Testis (tissue), 3 donors: ENCODE measurements around the gene C1D. TPM values are rescaled to one million over a fixed set of nuclear protein-coding genes. Genes with fewer than 3 reads are reported as not detected.
A peak's percentile ranks its signal among the peaks of the same experiment; 100 is the strongest.

ENCODE experiments used
- DNase-seq: peaks from one replicate; pipeline ENCODE4 v3.0.0-alpha.2; 2019
- H3K27ac ChIP-seq, 2 donors: fragments of 200-600 bp; sonication (generic); one replicate each; pipeline ENCODE4 v1.5.1; 2019
- H3K27me3 ChIP-seq: fragments of 200-600 bp; sonication (generic); one replicate; pipeline ENCODE4 v1.5.1; 2019
- H3K36me3 ChIP-seq: fragments of 200-600 bp; sonication (generic); one replicate; pipeline ENCODE4 v1.5.1; 2017; ENCODE audit warnings: low read depth; ENCODE audit errors: missing control alignments
- H3K4me1 ChIP-seq: fragments of 200-600 bp; sonication (generic); one replicate; pipeline ENCODE4 v1.5.1; 2019
- H3K4me3 ChIP-seq, 2 donors: fragments of 200-600 bp; sonication (generic); one replicate each; pipeline ENCODE4 v1.5.1; 2017 to 2019
- H3K9me3 ChIP-seq: fragments of 200-600 bp; sonication (generic); one replicate; pipeline ENCODE4 v1.5.1; 2017
- POLR2A ChIP-seq: fragments of 450-650 bp; IDR thresholded peaks from one replicate; pipeline ENCODE4 v1.6.1; 2017; ENCODE audit warnings: antibody characterized with exemption, mild to moderate bottlenecking, moderate library complexity
- WGBS, 2 donors: methylation state at CpG; one replicate each; pipeline ENCODE4 v1.1.5; 2018; 5-methylcytosine and 5-hydroxymethylcytosine counted together
- intact Hi-C: fragments of 100-400 bp; cut with DNase I; formaldehyde crosslinking; loops from one replicate; pipeline ENCODE4 v1.15.1; 2023; ENCODE audit warnings: low total_unique reads
- polyA plus RNA-seq: library from polyadenylated mRNA; stranded (reverse); fragments of 350-450 nt; fragmentation: Illumina TruSeq; extraction: RNeasy Lipid Tissue Mini Kit (QIAGEN cat#74804); gene quantifications from one replicate; pipeline ENCODE4 v1.2.3, GENCODE V29; 2014; ENCODE audit warnings: low read depth, low replicate concordance; ENCODE audit not compliant: insufficient read depth
- total RNA-seq, 2 donors: library from RNA; depleted of rRNA; stranded (reverse); fragments of >200 nt; gene quantifications; one replicate each; pipeline ENCODE4 v1.2.3, GENCODE V29; 2016
- TF ChIP-seq, protein P1 (sequence below), 3 experiments: fragments of 450-650 bp in 2 of 3; fragments of 200-600 bp in 1 of 3; sonication (generic) in 1 of 3; IDR thresholded peaks; one replicate each; pipeline ENCODE4 v1.5.1; 2016 to 2019; ENCODE audit warnings: antibody characterized with exemption in 3 of 3, mild to moderate bottlenecking in 2 of 3, moderate library complexity in 1 of 3

The C1D gene
- total and polyA plus RNA-seq, 3 donors from 2014 or later, result 27.0 to 34.0 (median 31.7) TPM

DNA sequence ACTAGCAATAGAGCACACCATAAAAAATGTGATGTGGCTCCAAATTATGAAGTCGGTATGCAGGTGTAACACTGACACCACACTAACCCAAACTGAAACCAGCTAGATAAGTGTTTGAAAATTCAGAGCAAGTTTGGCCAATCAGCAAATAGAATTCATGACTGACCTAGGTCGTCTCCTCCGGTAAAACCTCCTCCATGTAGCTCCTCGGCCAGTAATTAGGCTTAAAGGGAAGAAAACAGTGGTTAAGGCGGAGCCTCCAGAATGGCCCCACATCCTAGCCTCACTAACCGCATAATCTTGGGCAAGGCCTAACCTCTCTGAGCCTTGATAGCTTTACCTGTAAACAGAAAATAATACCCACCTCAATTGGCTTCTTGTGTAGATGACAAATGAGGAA is 30.1 kb downstream of the C1D start:
- no peak for DNase-seq
- Histone ChIP-seq H3K27me3 (no peaks in the 10 kb centered on the region), H3K27ac (no peak overlapping the region), H3K4me3 (no peak overlapping the region), H3K9me3 (no peaks in the 10 kb centered on the region), H3K36me3 (no peaks in the 10 kb centered on the region), H3K4me1 (no peaks in the 10 kb centered on the region)
- WGBS, 2 donors, result 64 to 86% methylated on average over 6 of the region's 6 CpGs
- intact Hi-C loops, result no loop called here
- no peak for TF ChIP-seq POLR2A
- TF ChIP-seq, protein P1, sequence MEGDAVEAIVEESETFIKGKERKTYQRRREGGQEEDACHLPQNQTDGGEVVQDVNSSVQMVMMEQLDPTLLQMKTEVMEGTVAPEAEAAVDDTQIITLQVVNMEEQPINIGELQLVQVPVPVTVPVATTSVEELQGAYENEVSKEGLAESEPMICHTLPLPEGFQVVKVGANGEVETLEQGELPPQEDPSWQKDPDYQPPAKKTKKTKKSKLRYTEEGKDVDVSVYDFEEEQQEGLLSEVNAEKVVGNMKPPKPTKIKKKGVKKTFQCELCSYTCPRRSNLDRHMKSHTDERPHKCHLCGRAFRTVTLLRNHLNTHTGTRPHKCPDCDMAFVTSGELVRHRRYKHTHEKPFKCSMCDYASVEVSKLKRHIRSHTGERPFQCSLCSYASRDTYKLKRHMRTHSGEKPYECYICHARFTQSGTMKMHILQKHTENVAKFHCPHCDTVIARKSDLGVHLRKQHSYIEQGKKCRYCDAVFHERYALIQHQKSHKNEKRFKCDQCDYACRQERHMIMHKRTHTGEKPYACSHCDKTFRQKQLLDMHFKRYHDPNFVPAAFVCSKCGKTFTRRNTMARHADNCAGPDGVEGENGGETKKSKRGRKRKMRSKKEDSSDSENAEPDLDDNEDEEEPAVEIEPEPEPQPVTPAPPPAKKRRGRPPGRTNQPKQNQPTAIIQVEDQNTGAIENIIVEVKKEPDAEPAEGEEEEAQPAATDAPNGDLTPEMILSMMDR (IDR thresholded peaks at IDR 0.05), result no peak

DNA sequence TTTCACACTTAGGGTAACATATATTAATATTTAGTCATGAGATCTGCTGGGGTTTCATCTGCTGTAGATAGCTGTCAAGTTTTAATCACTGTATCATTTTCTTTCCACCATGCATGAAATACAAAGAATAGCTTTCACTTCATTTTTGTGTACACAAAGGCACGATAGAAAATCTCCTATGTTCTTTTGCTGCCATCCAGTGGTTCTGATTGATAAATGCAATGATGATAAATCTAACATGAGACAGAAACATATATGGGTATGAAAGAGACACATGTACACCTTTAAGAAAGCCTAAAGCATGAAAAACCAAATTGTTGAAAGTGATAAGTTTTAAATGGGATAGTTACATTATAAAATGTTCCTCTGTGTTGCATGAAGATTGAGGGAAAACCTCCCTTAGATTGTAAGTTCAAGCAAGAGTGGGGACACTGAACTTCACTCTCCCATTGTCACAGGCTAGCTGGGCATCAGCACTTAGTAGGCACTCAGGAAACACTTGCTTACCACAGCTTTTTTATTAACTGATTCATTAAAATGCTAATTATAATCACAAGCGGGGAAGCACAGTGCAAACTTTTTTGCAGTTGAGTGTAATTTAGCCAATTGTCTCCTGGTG is 31.2 kb downstream of the C1D start:
- DNase-seq, result no peak
- WGBS, 2 donors, result 48 to 54% methylated on average over 2 of the region's 2 CpGs
- intact Hi-C loops, result no loop called here
- H3K9me3 ChIP-seq, result no peaks in the 10 kb centered on the region
- H3K36me3 ChIP-seq, result no peaks in the 10 kb centered on the region
- peaks cover 5% of the 10 kb centered on the region for H3K27me3 ChIP-seq
- H3K4me1 ChIP-seq, result no peaks in the 10 kb centered on the region
- no peak for TF ChIP-seq POLR2A
- TF ChIP-seq, protein P1 (IDR thresholded peaks at IDR 0.05), result peak; percentile 29 to 48 (median 46)
- no peak overlapping the region for H3K4me3 ChIP-seq
- H3K27ac ChIP-seq, result no peak overlapping the region

DNA sequence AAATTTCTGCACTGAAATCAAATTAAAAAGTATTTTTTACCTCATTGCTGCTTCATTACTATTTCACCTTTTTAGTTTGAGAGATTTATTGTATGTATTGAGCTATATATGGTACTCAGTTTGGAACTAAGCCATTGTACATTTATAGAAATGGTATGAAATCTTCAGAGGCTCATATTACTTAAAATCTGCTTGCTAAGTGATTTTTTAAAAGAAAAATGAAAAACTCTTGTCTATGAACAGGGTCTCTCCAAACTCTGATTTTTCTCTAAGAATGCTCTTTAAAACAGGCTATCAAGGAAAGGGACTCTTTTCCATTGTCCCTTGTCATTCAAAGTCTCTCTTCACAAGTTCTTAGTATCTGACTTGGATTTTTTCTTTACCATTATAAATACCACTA is 31.8 kb downstream of the C1D start:
- no peaks in the 10 kb centered on the region for H3K36me3 ChIP-seq
- no peak overlapping the region for H3K4me3 ChIP-seq
- H3K27ac ChIP-seq, result no peak overlapping the region
- H3K4me1 ChIP-seq, result no peaks in the 10 kb centered on the region
- no peak for DNase-seq
- H3K9me3 ChIP-seq, result no peaks in the 10 kb centered on the region
- TF ChIP-seq, protein P1 (IDR thresholded peaks at IDR 0.05), result no peak
- TF ChIP-seq POLR2A, result no peak
- intact Hi-C loops, result no loop called here
- peaks cover 5% of the 10 kb centered on the region for H3K27me3 ChIP-seq

DNA sequence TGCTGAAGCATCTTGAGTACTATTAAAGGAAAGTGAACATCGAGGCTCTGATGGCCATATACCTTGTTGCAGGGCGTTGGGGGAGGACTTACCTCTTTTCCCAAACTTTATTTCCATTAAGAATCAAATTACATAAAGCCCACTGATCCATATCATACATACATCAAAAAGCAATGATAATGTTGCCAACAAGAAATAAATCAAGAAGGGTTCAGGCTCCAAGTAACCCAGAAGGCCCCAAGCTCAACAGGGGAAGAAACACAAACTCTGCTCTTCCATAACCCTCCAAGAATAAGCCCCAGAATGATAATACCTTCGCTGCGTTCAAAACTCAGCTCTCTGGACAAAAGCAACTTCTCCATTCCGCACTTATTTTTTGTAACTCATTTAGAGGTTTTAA is 32.3 kb downstream of the C1D start:
- intact Hi-C loops, result no loop called here
- H3K27ac ChIP-seq, result no peak overlapping the region
- H3K4me3 ChIP-seq, result no peak overlapping the region
- peaks cover 5% of the 10 kb centered on the region for H3K27me3 ChIP-seq
- H3K4me1 ChIP-seq, result no peaks in the 10 kb centered on the region
- WGBS, 2 donors, result 89 to 91% methylated on average over 5 of the region's 5 CpGs
- no peaks in the 10 kb centered on the region for H3K9me3 ChIP-seq
- no peaks in the 10 kb centered on the region for H3K36me3 ChIP-seq
- TF ChIP-seq, protein P1 (IDR thresholded peaks at IDR 0.05), result no peak
- no peak for TF ChIP-seq POLR2A
- no peak for DNase-seq

DNA sequence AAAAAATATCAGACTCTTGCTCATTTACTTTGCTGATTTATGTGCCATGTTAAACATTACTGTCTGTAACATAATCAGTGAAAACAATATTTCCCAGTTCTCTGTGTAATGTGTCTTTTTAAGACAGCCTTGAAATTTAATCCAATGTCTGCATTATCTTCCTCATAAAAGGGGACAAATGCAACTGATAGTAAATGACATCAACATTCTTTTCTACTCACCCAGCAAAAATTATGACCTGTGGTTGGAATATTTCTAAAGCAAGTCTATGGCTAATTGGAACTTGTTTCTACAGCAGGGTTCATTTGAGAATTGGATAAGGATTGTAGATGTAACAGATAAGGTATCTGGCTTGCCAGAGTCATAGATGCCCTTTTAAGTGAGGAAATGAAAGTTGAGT is 34.8 kb downstream of the C1D start:
- Histone ChIP-seq H3K27ac (no peak overlapping the region), H3K27me3 (peaks cover 5% of the 10 kb centered on the region), H3K4me1 (no peaks in the 10 kb centered on the region), H3K4me3 (no peak overlapping the region), H3K9me3 (no peaks in the 10 kb centered on the region), H3K36me3 (no peaks in the 10 kb centered on the region)
- no peak for TF ChIP-seq POLR2A
- TF ChIP-seq, protein P1 (IDR thresholded peaks at IDR 0.05), result no peak
- intact Hi-C loops, result no loop called here
- DNase-seq, result no peak
